Neural cell (in vitro differentiated cells): Measurements from ENCODE around the gene AGPAT4. TPM values are rescaled to one million over a fixed set of nuclear protein-coding genes. Genes with fewer than 3 reads are reported as not detected.

ENCODE experiments used
- H2AFZ ChIP-seq: fragments of 200-600, 300-800 bp; sonication (generic), shearing (Covaris generic); 2 replicates; pipeline ENCODE4 v1.6.0; 2014; ENCODE audit warnings: low read depth, mild to moderate bottlenecking, antibody characterized with exemption, low read length, moderate library complexity
- H3F3A ChIP-seq: fragments of 200-600 bp; shearing (Covaris generic); 2 replicates; pipeline ENCODE4 v1.6.1; 2016; ENCODE audit warnings: mild to moderate bottlenecking, moderate library complexity, mixed read lengths, antibody characterized with exemption, low read length; ENCODE audit not compliant: insufficient read depth, poor library complexity, severe bottlenecking
- H3K27ac ChIP-seq: fragments of 200-600, 300-800 bp; sonication (generic), shearing (Covaris generic); 2 replicates; pipeline ENCODE4 v1.5.1; 2014; ENCODE audit warnings: mild to moderate bottlenecking, low read length, moderate library complexity
- H3K27me3 ChIP-seq: fragments of 300-800, 200-600 bp; sonication (generic), shearing (Covaris generic); 2 replicates; pipeline ENCODE4 v1.6.0; 2014; ENCODE audit warnings: mild to moderate bottlenecking, low read depth, low read length, moderate library complexity; ENCODE audit not compliant: insufficient read depth
- H3K36me3 ChIP-seq: fragments of 300-800, 200-600 bp; sonication (generic), shearing (Covaris generic); 2 replicates; pipeline ENCODE4 v1.5.1; 2014; ENCODE audit warnings: mild to moderate bottlenecking, antibody characterized with exemption, low read length, moderate library complexity; ENCODE audit not compliant: insufficient read depth
- H3K4me2 ChIP-seq: fragments of 300-800, 200-600 bp; sonication (generic), shearing (Covaris generic); 2 replicates; pipeline ENCODE4 v1.6.0; 2014; ENCODE audit warnings: mild to moderate bottlenecking, low read length
- H3K4me3 ChIP-seq: fragments of 300-800, 200-600 bp; sonication (generic), shearing (Covaris generic); 2 replicates; pipeline ENCODE4 v1.5.1; 2014; ENCODE audit warnings: mild to moderate bottlenecking, low read length, moderate library complexity
- H3K79me2 ChIP-seq: fragments of 200-600 bp; shearing (Covaris generic); replicated peaks from 2 replicates; pipeline ENCODE4 v1.6.0; 2014; ENCODE audit warnings: mild to moderate bottlenecking, low read length, moderate library complexity; ENCODE audit not compliant: insufficient read depth
- H3K9ac ChIP-seq: fragments of 300-800, 200-600 bp; sonication (generic), shearing (Covaris generic); 2 replicates; pipeline ENCODE4 v1.6.1; 2016; ENCODE audit warnings: mild to moderate bottlenecking, low read length, mixed read lengths
- H3K9me2 ChIP-seq: fragments of 200-600 bp; shearing (Covaris generic); 2 replicates; pipeline ENCODE4 v1.6.1; 2016; ENCODE audit warnings: mild to moderate bottlenecking, low read length, mixed read lengths; ENCODE audit not compliant: insufficient read depth
- H3K9me3 ChIP-seq: fragments of 200-600, 300-800 bp; sonication (generic), shearing (Covaris generic); 2 replicates; pipeline ENCODE4 v1.6.1; 2016; ENCODE audit warnings: mild to moderate bottlenecking, mixed run types, low read length, moderate library complexity, mixed read lengths
- H4K20me1 ChIP-seq: fragments of 200-600 bp; shearing (Covaris generic); 2 replicates; pipeline ENCODE4 v1.6.1; 2016; ENCODE audit warnings: mild to moderate bottlenecking, mixed run types; ENCODE audit not compliant: insufficient read depth
- EP300 ChIP-seq: fragments of 450-650 bp; conservative IDR thresholded peaks from 2 replicates; pipeline ENCODE4 v1.6.1; 2014; ENCODE audit warnings: antibody characterized with exemption, mild to moderate bottlenecking, moderate library complexity; ENCODE audit not compliant: poor library complexity, severe bottlenecking
- EZH2 ChIP-seq: fragments of 200-600, 300-800 bp; shearing (Covaris generic), sonication (generic); IDR thresholded peaks from 2 replicates; pipeline ENCODE4 v1.6.1; 2014; ENCODE audit warnings: antibody characterized with exemption, low read length, borderline replicate concordance, mild to moderate bottlenecking; ENCODE audit not compliant: insufficient read depth, poor library complexity, severe bottlenecking
- MXI1 ChIP-seq: fragments of 450-650 bp; conservative IDR thresholded peaks from 2 replicates; pipeline ENCODE4 v1.6.1; 2014; ENCODE audit warnings: antibody characterized with exemption, mild to moderate bottlenecking; ENCODE audit not compliant: poor library complexity, severe bottlenecking
- POLR2AphosphoS5 ChIP-seq: IDR thresholded peaks from 2 replicates; pipeline ENCODE4 v1.6.1; 2012
- RAD21 ChIP-seq: fragments of 450-650 bp; conservative IDR thresholded peaks from 2 replicates; pipeline ENCODE4 v1.6.1; 2014; ENCODE audit warnings: antibody characterized with exemption, mild to moderate bottlenecking, moderate library complexity
- SMC3 ChIP-seq: fragments of 450-650 bp; conservative IDR thresholded peaks from 2 replicates; pipeline ENCODE4 v1.6.1; 2014; ENCODE audit warnings: antibody characterized with exemption, mild to moderate bottlenecking, moderate library complexity; ENCODE audit not compliant: poor library complexity
- TAF1 ChIP-seq: IDR thresholded peaks from 2 replicates; pipeline ENCODE4 v1.6.1; 2012; ENCODE audit warnings: low read depth
- polyA plus RNA-seq: library from polyadenylated mRNA; depleted of rRNA; stranded (reverse); fragments of >200 nt; gene quantifications from 2 replicates; pipeline ENCODE4 v1.2.3, GENCODE V29; 2014
- TF ChIP-seq, protein P1 (sequence below): IDR thresholded peaks from 2 replicates; pipeline ENCODE4 v1.6.1; 2012; ENCODE audit warnings: borderline replicate concordance
- TF ChIP-seq, protein P2 (sequence below): fragments of 450-650 bp; IDR thresholded peaks from 2 replicates; pipeline ENCODE4 v1.5.1; 2014; ENCODE audit warnings: antibody characterized with exemption, mild to moderate bottlenecking, moderate library complexity; ENCODE audit not compliant: poor library complexity, severe bottlenecking

The AGPAT4 gene
- polyA plus RNA-seq, 1 donor from 2014 or later: 42.6 TPM

DNA sequence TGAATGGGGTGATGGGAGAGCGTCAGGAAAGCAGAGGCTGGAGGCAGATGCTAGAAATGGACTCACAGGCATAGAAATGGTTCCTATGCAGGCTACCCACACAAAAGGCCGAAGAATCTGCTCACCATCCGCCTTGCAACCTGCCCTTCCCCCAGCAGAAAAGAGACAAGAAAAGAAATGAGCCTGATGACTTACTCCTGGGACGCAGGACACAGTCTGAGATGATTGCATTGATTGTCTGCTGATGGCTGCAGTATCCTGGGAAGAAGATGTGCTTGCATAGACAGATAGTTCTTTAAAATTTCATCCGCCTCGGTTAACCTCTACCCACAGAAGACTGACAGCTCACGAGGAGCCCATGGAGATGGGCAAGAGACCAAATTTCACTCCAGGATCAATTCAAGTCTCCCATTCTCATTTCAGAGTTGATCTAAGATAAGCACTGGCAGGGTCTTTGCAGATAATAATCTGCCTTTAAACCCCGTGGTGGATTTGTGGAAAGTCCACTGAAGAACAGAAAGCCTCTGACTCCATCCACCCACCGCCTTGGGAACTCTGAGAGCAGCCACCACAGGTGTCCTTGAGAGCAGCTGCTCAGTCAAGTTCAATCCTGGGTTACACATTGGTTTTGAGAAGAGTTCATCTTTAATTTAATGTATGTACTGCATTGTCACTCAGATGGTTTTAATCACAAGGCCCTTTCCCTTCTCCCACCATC is 7.2 kb downstream of the AGPAT4 start:
- H3K4me2 ChIP-seq: no peak overlapping the region
- no peaks in the 10 kb centered on the region for H3K27me3 ChIP-seq
- H4K20me1 ChIP-seq: no peaks in the 10 kb centered on the region
- H3K9me2 ChIP-seq: no peaks in the 10 kb centered on the region
- peak overlapping the region; percentile 18 for H3K4me3 ChIP-seq
- H3F3A ChIP-seq: no peaks in the 10 kb centered on the region
- peaks cover 93% of the 10 kb centered on the region for H3K79me2 ChIP-seq
- H3K27ac ChIP-seq: peak overlapping the region; percentile 27
- no peaks in the 10 kb centered on the region for H3K36me3 ChIP-seq
- no peaks in the 10 kb centered on the region for H3K9me3 ChIP-seq
- TF ChIP-seq, protein P1, sequence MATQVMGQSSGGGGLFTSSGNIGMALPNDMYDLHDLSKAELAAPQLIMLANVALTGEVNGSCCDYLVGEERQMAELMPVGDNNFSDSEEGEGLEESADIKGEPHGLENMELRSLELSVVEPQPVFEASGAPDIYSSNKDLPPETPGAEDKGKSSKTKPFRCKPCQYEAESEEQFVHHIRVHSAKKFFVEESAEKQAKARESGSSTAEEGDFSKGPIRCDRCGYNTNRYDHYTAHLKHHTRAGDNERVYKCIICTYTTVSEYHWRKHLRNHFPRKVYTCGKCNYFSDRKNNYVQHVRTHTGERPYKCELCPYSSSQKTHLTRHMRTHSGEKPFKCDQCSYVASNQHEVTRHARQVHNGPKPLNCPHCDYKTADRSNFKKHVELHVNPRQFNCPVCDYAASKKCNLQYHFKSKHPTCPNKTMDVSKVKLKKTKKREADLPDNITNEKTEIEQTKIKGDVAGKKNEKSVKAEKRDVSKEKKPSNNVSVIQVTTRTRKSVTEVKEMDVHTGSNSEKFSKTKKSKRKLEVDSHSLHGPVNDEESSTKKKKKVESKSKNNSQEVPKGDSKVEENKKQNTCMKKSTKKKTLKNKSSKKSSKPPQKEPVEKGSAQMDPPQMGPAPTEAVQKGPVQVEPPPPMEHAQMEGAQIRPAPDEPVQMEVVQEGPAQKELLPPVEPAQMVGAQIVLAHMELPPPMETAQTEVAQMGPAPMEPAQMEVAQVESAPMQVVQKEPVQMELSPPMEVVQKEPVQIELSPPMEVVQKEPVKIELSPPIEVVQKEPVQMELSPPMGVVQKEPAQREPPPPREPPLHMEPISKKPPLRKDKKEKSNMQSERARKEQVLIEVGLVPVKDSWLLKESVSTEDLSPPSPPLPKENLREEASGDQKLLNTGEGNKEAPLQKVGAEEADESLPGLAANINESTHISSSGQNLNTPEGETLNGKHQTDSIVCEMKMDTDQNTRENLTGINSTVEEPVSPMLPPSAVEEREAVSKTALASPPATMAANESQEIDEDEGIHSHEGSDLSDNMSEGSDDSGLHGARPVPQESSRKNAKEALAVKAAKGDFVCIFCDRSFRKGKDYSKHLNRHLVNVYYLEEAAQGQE: no peak
- TF ChIP-seq, protein P2, sequence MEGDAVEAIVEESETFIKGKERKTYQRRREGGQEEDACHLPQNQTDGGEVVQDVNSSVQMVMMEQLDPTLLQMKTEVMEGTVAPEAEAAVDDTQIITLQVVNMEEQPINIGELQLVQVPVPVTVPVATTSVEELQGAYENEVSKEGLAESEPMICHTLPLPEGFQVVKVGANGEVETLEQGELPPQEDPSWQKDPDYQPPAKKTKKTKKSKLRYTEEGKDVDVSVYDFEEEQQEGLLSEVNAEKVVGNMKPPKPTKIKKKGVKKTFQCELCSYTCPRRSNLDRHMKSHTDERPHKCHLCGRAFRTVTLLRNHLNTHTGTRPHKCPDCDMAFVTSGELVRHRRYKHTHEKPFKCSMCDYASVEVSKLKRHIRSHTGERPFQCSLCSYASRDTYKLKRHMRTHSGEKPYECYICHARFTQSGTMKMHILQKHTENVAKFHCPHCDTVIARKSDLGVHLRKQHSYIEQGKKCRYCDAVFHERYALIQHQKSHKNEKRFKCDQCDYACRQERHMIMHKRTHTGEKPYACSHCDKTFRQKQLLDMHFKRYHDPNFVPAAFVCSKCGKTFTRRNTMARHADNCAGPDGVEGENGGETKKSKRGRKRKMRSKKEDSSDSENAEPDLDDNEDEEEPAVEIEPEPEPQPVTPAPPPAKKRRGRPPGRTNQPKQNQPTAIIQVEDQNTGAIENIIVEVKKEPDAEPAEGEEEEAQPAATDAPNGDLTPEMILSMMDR: no peak
- TF ChIP-seq EZH2 (no peak), MXI1 (no peak), SMC3 (no peak), RAD21 (no peak), TAF1 (no peak), POLR2AphosphoS5 (no peak), EP300 (no peak)
- H3K9ac ChIP-seq: no peak overlapping the region
- no peak overlapping the region for H2AFZ ChIP-seq

DNA sequence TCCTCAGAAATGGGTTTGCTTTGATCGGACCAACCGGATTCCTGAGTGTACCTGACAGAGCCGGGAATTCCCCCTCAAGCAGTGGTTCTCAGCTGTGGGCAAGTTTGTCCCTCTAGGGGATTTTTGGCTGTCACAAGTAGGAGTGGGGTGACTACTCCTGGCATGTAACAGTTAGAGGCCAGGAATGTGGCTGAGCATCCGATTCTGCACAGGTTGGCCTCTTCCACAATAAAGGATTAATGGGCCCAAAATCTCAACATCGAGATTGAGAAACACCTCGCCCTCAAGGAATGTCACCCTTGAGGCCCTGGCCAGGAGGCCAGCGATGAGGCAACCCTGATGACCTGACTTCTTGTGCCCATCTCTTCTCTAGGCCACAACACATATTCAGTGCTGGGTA is 7.9 kb downstream of the AGPAT4 start:
- Histone ChIP-seq H3K79me2 (peaks cover 91% of the 10 kb centered on the region), H3F3A (no peaks in the 10 kb centered on the region), H4K20me1 (no peaks in the 10 kb centered on the region), H3K27ac (peak overlapping the region; percentile 27), H3K9me3 (no peaks in the 10 kb centered on the region), H3K9me2 (no peaks in the 10 kb centered on the region), H3K4me2 (no peak overlapping the region), H3K9ac (no peak overlapping the region), H3K36me3 (no peaks in the 10 kb centered on the region), H3K4me3 (peak overlapping the region; percentile 18), H3K27me3 (no peaks in the 10 kb centered on the region), H2AFZ (no peak overlapping the region)
- TF ChIP-seq RAD21 (no peak), EP300 (no peak), TAF1 (no peak)
- TF ChIP-seq, protein P2: no peak
